Measurements from ENCODE around the gene EDEM3.
"Not testable (repeated sequence)": the region's sequence is repeated elsewhere in the genome, so short reads cannot be mapped to it uniquely, and the experiment has no call there.

EDEM3 gene

DNA sequence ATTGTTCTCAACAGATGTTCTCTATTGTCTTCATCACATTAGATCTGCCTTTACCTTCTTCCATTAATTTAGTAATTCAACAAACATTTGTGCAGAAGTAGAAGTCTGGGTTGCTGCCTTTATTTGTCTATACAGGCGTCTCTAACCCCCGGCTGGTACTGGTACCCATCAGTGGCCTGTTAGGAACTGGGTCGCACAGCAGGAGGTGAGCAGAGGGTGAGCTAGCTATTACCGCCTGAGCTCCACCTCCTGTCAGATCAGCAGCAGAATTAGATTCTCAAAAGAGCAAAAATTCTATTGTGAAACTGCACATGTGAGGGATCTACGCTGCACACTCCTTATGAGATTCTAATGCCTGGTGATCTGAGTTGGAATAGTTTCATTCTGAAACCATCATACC lies 12.9 kb upstream of the EDEM3 start:
- no peak for DNase-seq

GRCh38 chr1:184764483-184764882 lies 9.8 kb upstream of the EDEM3 start:
- no peak for DNase-seq

DNA sequence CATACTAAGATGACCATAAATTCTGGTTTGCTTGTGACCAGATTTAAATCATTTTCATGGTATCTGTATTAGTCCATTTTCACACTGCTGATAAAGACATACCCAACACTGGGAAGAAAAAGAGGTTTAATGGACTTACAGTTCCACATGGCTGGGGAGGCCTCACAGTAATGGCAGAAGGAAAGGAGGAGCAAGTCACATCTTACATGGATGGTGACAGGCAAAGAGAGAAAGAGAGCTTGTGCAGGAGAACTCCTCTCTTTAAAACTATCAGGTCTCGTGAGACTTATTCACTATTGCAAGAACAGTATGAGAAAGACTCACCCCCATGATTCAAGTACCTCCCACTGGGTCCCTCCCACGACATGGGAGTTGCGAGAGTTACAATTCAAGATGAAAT lies 8.9 kb upstream of the EDEM3 start:
- not testable (repeated sequence) for DNase-seq

DNA sequence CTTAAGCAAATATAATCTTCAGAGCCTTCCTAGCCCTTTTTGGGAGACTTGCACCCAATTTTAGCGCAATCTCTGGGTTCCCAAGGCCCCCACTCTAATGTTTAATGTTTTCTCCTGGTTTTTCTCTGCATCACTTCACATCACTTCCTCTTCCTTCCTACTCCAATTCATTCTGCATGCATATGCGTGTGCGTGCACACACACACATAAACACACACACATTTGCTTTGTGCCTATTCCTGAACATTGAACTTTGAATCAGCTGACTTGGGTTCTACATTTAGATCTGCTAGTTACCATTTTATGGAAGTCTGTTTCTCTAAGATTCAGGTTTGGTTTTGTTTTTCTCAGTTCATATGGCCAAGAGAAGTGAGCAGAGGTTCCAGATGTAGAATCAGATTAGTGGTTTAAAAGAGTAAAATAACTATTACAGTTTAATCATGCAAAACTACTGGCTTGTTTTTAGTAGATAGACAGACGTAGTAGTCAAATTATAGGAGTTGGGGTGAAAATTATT lies 7.4 kb upstream of the EDEM3 start:
- DNase-seq, result no peak

DNA sequence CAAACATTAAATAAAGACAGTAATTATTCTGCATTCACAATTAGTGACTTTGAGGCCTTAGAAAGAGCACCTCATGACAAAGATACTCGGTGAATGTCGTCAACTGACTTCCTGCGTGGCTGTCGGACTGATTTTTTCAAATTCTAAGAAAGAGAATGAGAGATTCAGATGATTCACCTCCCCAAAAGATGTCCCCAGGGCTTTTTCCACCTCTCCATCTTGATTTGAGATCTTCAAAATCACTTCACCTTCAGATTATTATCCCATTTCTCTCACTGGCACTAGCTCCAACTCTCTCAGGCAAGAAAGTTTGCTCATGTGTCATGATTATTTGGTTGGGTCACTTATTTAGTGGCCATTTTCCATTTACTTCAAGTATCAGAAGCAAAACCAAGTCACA lies 5.0 kb upstream of the EDEM3 start:
- no peak for DNase-seq

DNA sequence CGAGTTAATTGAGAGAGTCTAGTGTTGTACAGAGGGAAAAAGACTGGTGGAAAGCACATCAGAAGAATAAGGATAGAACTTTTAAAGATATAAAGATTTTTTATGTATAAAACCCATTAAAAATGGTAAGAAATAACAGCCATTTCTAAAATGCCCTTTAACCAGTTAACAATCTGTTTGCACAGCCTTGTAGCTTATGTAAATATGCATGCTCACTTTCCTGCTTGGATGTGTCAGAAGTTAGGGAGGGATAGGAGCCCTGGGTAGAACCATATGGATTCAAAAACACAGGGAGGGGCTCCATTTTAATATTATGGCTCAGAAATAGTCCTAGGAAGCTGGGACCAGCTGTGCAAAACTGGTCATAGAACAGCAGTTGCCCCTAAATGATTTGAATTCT lies 4.5 kb upstream of the EDEM3 start:
- DNase-seq, result no peak

DNA sequence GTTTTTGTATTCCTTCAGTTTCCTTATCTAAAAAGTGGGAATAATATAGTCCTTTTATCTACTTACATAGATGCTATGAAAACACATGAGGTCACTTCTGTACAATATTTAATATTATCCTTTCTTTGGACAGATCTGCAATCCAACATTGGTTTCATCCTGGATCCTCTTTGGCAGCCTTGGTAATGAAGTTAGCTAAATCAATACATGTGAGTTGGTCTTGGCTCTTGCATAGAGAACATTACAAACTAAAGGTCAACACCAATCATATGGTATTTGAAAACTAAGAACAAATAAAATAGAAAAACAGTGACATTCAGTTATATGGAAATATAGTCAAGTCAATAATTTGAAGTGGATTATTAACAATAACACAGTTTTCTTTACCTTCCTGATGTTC lies 3.2 kb upstream of the EDEM3 start:
- no peak for DNase-seq

DNA sequence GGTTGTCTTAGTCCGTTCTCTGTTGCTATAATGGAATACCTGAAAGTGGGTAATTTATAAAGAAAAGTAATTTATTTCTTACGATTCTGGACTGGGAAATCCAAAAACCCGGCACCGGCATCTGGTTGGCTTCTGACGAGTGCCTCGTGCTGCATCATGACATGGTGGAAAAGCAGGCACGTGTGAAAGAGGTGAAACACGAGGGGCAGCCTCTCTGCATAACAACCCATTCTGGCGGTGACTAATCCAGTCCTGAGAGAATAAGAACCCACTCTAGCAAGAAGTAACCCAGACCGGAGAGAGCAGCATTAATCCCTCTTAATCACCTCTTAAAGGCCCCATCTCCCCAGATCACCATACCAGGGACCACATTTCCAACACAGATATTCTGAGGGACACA lies 2.7 kb upstream of the EDEM3 start:
- no peak for DNase-seq

- no peak for DNase-seq
Measured at GRCh38 chr1:184755226-184756065, 788 bp upstream of the EDEM3 start.

- DNase-seq, result no peak
Measured at GRCh38 chr1:184753608-184754475, 816 bp downstream of the EDEM3 start.

DNA sequence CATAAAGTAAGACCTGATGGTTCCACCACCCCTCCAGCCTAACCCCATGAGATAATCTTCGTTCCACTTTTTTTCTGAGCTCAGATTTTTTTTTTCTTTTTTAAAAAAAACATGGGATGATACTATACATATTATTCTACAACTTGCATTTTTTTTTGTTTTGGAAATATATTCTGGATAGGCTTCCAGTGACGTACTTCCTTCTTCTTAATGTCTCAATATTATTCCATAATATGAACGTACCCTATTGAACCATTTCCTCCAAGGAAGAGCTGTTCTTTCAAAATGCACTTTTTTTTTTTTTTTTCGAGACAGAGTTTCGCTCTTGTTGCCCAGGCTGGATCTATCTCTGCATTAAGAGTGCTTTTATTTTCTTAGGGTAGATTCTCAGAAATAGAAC lies 1.5 kb downstream of the EDEM3 start:
- no peak for DNase-seq

DNA sequence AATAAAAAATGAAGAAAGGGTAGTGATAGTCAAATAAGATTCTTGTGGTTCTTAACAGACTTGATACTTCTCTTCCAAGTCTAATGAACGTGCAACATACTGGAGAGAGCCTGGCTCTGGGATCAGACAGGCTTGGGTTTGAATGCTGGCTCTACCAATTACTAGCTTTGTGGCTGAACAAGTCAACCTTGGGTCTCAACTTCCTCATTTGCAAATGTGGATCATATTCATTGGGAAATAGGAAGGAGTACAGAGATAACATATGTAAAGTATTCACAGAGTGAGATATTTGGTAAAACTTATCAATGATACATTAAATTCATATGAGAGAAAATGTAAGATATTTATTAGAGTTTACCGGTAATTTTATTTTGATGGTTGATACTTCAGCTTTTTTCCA lies 2.0 kb downstream of the EDEM3 start:
- no peak for DNase-seq

DNA sequence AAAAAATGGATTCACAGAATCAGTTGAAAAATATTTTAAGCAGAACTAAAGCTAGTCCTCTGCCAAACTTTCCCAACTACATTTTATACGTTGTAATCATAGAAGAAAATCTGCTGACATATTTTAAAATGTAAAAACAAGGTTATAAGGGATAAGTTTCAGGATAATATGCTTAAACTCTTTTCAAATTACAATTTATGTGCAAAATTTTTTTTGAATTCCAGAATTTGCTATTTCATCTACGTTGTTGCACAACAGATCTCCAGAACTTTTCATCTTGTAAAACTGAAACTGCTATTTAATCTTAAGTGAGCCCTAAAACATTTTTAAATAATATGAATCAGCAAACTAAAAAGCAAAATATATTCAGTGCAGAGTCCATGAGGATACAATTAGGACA lies 5.9 kb downstream of the EDEM3 start:
- DNase-seq, result no peak

GRCh38 chr1:184747089-184747955 lies 7.3 kb downstream of the EDEM3 start:
- no peak for DNase-seq

DNA sequence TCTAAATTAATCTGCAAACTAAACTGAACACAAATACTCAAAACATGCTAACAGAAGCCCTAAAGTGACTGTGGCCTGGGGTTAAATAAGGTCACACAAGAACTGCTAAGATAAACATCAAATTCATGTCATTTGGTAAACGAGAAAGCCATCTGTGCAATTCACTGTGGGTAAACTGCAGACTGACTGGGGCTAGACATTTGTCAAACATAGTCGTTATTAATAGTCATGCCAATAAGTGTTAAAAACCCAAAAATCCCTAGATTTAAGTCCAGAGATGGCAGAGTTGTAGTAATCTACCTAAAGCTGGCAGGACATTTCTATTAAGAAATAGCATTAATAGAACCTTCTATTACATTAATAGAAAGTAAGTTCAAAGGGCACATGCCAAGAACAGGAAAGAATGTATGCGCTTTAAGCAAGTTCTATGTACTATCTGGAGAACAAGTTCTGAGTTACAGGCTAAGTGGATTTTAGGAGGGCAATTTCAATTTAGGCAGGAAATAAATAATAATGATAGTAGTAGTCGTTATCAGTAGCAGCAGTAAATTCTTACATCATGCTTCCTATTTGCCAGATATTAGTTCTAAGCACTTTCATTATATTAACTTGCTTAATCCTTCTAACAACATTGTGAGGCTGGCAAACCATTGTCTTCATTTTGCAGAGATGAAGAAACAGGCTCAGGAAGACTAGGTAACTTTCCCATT lies 8.6 kb downstream of the EDEM3 start:
- DNase-seq, result no peak

DNA sequence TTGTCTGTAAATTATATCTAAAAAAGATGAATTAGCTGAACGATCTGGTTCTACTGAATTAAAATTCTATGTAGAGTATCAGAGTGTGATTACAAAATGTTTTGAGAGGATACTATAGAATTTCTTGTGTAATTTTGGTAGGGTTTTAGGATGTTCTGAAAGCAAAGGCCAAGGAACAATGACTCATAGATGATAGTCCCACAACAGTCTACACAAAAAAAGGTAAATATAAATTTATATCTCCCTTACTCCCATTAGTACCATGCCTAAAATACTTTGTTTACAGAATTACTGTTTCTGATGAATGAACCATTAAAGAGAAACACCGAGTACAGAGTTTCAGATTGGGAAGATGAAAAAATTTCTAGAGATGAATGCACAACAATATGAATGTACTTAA lies 9.5 kb downstream of the EDEM3 start:
- DNase-seq, result no peak

DNA sequence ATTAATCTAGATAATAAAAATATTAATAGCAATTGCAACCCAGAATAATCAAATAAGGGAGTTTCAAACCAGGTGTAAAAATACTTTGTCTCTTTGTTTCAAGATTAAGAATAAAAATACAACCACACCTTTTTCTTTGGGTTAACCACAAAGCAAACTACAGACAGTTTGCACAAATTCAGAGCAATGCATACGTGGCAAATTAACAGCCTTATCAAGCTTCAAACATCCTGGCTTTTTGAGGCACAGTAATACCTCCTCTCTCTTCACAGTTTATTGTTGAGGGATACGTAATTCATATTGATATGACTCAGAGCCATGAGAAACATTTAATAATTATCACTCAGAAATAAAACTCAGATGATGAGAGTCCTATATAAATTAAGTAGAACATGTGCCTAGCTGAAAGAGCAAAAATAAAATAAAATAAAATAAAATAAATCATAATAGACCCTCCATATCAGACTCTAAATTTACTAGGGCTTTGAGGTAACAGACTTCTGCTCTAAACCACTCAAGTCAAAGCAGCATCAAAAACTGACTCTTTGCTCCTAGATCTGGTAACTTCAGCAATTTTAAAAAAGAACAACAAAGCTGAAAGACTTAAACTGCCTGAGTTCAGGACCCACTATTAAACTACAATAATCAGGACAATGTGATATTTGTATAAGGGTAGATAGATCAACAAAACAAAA lies 11.4 kb downstream of the EDEM3 start:
- no peak for DNase-seq

- DNase-seq, result no peak
Measured at GRCh38 chr1:184740344-184740743, 14.3 kb downstream of the EDEM3 start.

DNA sequence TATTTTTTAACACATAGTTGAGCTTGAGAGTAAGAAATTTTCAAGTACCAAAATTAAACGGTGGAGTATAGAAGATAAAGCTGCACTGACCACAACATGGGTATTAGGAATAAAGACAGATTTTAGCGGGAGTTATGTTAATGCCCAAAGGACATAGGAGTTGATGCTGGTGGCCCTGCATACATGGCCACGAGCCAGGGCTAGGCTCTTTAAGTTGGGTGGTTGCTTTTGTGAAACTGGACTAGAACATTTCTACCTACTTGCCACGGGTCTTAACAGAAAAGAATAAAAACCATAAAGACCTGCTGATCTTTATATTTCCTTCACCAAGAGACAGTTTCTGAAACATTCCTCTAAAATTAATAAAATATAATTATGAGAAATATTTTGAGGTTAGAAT lies 14.9 kb downstream of the EDEM3 start:
- DNase-seq, result no peak

- no peak for DNase-seq
Measured at GRCh38 chr1:184739070-184739469, 15.6 kb downstream of the EDEM3 start.

GRCh38 chr1:184734980-184735379 lies 19.7 kb downstream of the EDEM3 start:
- DNase-seq, result no peak

- DNase-seq, result no peak
Measured at GRCh38 chr1:184724843-184725242, 29.8 kb downstream of the EDEM3 start.
